CD1c-positive myeloid dendritic cell (primary cell): ENCODE data around the gene ZSCAN18.

Experiments
- DNase-seq: peaks from one replicate; pipeline ENCODE4 v3.0.0-alpha.2; 2016; ENCODE audit errors: extremely low spot score

The ZSCAN18 gene

GRCh38 chr19:58044886-58045285, 53.1 kb downstream of the ZSCAN18 start:
- no peak for DNase-seq

- no peak for DNase-seq
Observed at GRCh38 chr19:58044391-58044790, 53.6 kb downstream of the ZSCAN18 start.

- DNase-seq: no peak
Observed at GRCh38 chr19:58042495-58043340, 55.3 kb downstream of the ZSCAN18 start.

- DNase-seq: no peak
Observed at GRCh38 chr19:58040751-58041525, 57.1 kb downstream of the ZSCAN18 start.

- no peak for DNase-seq
Observed at GRCh38 chr19:58038688-58039204, 59.3 kb downstream of the ZSCAN18 start.

GRCh38 chr19:58037927-58038687, 59.9 kb downstream of the ZSCAN18 start:
- DNase-seq: no peak

GRCh38 chr19:58035863-58036262, 62.2 kb downstream of the ZSCAN18 start:
- no peak for DNase-seq

GRCh38 chr19:58034477-58034793, 63.6 kb downstream of the ZSCAN18 start:
- no peak for DNase-seq
